H54 (cell line): ENCODE results near the gene SLC13A3.

ENCODE experiments used
- DNase-seq: peaks from one replicate; pipeline ENCODE4 v3.0.0; 2011; ENCODE audit warnings: low spot score, mixed read lengths; ENCODE audit not compliant: insufficient read length
- FAIRE-seq: peaks from 3 replicates; lab custom pipeline; 2011; peaks lifted over from hg19 to GRCh38; lab: Jason Lieb, UNC
- POLR2A ChIP-seq: IDR thresholded peaks from 2 replicates; pipeline ENCODE4 v1.6.1; 2011; ENCODE audit warnings: low read depth, mild to moderate bottlenecking, low read length

The SLC13A3 gene

GRCh38 chr20:46629341-46629740 lies 21.9 kb downstream of the SLC13A3 start:
- TF ChIP-seq POLR2A, result no peak
- DNase-seq, result no peak
- FAIRE-seq, result no peak

DNA sequence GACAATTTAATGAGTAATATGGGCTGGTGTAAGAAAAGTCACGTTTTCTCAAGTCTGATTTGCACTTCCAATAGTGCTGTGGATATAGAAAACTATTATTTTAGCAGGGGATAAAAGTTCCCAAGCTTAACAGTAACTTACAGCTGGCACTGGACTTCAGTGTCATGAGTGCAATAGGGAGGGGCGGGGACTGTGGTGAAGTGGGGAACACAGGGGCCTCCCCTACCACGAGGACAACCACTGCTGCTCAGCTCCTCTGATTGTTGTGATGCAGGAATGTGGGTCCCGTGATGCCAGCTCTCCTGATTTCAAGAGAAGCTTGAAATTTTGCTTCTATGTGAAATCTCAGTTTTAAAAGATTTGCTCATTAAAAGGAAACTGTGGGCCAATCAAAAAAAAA lies 24.0 kb downstream of the SLC13A3 start:
- FAIRE-seq (no peak), DNase-seq (no peak)

DNA sequence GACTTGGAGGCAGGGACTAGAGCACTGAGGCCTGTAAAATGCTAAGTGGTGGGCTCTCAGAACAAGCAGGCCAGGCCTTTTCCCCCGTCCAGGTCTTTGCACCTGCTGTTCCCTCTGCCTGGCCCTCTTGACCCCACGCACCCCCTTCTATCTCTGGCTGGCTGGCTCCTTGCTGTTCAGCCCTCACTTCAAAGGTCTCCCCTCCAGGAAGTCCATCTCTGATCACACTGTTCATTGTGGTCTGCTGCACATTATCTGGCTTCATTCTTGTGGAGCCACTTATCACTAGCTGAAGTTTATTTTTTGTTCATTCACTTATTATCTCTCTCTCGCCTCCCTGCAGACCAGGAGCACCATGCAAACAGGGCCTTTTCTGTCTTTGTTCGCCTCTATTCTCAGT lies 24.5 kb downstream of the SLC13A3 start:
- no peak for TF ChIP-seq POLR2A
- DNase-seq, result no peak
- FAIRE-seq, result no peak

More for the DNA sequence above, 24.0 kb downstream of the SLC13A3 start:
- TF ChIP-seq POLR2A, result no peak

GRCh38 chr20:46625875-46626373 lies 25.3 kb downstream of the SLC13A3 start:
- no peak for TF ChIP-seq POLR2A
- FAIRE-seq, result no peak
- no peak for DNase-seq

- TF ChIP-seq POLR2A, result no peak
- no peak for FAIRE-seq
- no peak for DNase-seq
These were observed 26.3 kb downstream of the SLC13A3 start for GRCh38 chr20:46624946-46625345.

GRCh38 chr20:46622165-46622564 lies 29.1 kb downstream of the SLC13A3 start:
- FAIRE-seq (no peak), DNase-seq (no peak)
- no peak for TF ChIP-seq POLR2A

GRCh38 chr20:46621492-46621891 lies 29.8 kb downstream of the SLC13A3 start:
- TF ChIP-seq POLR2A, result no peak
- no peak for FAIRE-seq
- DNase-seq, result no peak

GRCh38 chr20:46619445-46619844 lies 31.8 kb downstream of the SLC13A3 start:
- no peak for DNase-seq
- TF ChIP-seq POLR2A, result no peak
- FAIRE-seq, result no peak

GRCh38 chr20:46618316-46619100 lies 32.8 kb downstream of the SLC13A3 start:
- FAIRE-seq (no peak), DNase-seq (no peak)
- TF ChIP-seq POLR2A, result no peak

DNA sequence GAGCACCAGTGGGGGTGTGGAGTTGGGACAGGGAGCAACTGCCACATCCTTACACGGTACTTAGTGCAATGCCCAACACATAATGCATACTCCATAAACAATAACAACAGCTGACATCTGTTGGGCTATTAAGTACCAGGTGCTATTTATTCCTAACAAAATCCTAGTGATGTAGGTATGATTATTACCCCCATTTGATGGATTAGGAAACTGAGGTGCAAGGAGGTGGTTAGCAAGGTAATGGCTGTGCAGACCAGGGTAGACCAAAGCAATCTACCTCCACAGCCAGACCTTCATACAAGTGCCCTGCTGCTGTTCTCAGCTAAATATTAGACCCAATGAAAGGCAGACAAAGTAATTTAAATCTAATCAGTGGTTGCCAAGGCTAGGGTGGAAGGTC lies 36.8 kb downstream of the SLC13A3 start:
- no peak for FAIRE-seq

DNA sequence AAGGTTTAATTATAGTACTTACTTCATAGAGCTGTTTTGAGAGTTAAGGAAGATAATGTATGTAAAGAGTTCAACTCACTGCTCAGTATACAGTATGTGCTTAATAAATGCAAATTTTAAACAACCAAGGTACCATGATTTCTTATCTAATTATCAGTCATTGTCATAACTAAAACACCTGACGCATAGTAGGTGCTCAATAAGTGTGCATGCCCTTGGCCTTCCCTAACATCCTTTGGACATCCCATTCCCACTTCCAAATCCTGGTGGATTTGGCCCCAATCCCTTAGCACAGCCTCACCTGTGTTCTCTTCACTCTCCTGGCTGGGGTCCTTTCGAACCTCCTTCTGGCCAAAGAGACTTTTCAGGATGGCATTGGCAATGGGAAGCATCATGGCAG lies 41.1 kb downstream of the SLC13A3 start:
- TF ChIP-seq POLR2A, result no peak
- FAIRE-seq (no peak), DNase-seq (no peak)

More for the DNA sequence above, 36.8 kb downstream of the SLC13A3 start:
- TF ChIP-seq POLR2A, result no peak
- DNase-seq, result no peak

DNA sequence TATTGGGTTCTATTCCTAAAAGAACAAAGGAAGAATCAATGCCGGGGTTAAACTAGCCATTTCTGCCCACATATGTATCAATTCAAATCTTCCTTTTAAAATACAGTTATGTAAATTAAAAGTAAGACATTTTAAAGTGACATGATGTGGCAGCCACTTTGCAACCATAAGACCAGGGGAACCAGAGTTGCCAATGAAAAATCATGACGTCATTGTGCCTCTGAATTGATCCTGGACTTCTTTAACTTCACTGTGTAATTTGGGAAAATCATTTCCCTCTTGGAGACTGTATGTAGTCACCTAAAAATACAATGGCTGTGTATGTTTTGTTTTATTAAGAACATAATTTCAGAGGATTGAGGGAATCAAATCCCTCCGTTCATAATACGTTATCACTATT lies 42.2 kb downstream of the SLC13A3 start:
- DNase-seq (no peak), FAIRE-seq (no peak)
- TF ChIP-seq POLR2A, result no peak

DNA sequence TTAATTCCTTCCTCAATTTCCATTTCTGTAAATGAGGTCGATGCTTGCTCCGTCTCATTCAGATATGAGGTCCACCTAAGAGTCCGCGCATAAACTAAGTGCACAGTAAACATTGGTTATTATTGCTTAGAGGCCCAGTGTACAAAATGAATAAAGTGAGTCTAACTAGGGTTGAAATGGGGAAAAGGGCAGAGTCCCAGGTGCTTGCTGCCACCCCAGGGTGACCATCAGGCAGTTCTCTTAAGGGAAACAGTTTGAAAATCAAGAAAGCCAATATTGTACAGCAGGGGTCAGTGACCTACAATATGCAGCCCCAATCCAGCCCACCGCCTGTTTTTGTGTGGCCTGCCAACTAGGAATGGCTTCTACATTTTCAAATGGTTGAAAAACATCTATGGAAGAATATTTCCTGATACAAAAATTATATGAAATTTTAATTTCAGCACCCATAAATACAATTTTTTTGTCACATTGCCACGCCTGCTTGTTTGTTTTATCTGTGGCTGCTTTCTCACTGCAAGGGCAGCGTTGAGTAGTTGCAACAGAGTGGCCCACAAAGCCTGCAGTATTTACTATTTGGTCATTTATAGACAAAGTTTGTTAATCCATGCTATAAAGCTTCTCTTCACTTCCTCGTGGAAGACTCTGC lies 43.3 kb downstream of the SLC13A3 start:
- DNase-seq (no peak), FAIRE-seq (no peak)
- TF ChIP-seq POLR2A, result no peak

GRCh38 chr20:46607191-46607848 lies 43.9 kb downstream of the SLC13A3 start:
- FAIRE-seq (no peak), DNase-seq (no peak)
- TF ChIP-seq POLR2A, result no peak

DNA sequence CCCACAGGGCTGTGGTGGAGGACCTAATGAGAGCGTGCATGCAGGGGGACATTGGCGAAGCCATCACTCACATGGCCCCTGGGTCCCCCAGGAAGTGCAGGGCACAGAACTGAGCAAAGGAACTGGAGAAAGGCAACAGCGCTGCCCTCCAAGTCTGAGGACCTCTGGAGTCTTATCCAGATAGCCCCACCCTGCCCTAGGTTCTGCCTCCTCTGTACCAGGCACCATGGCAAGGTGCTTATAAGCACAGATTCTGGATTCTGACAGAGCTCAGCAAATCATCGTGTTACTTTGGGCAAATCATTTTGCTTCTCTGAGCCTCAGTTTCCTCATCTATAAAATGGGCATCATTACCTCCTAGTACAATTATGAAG lies 44.5 kb downstream of the SLC13A3 start:
- TF ChIP-seq POLR2A, result no peak
- no peak for DNase-seq
- FAIRE-seq, result no peak
